SK-MEL-5 (cell line): ENCODE measurements around the gene ELAVL1. TPM values are rescaled to one million over a fixed set of nuclear protein-coding genes. Genes with fewer than 3 reads are reported as not detected.
"Not testable (repeated sequence)": the region's sequence is repeated elsewhere in the genome, so short reads cannot be mapped to it uniquely, and the experiment has no call there.

Experiments
- DNase-seq: peaks from one replicate; pipeline ENCODE4 v3.0.0-alpha.2; 2016; ENCODE audit warnings: low read depth, low spot score
- in situ Hi-C: cut with HindIII; loops from 2 replicates; pipeline ENCODE4 v1.10.0; 2016; ENCODE audit warnings: low sequenced_read_pairs, high pct_unique_total_duplicates, low pct_unique_long_range_greater_than_20kb
- total RNA-seq: library from RNA; depleted of rRNA; stranded (reverse); fragments of >200 nt; shearing (Covaris generic); gene quantifications from 2 replicates; pipeline ENCODE4 v1.2.3, GENCODE V29; 2014

ELAVL1 gene
- total RNA-seq, 1 experiment from 2014 or later: 40.4 TPM

GRCh38 chr19:7921967-7922835, 83.2 kb downstream of the ELAVL1 start:
- in situ Hi-C loops: no loop called here
- no peak for DNase-seq

GRCh38 chr19:7921302-7921966, 84.0 kb downstream of the ELAVL1 start:
- in situ Hi-C loops: no loop called here
- DNase-seq: no peak

- in situ Hi-C loops: no loop called here
- DNase-seq: peak; percentile 93
Observed at GRCh38 chr19:7920519-7921301, 84.7 kb downstream of the ELAVL1 start.

- in situ Hi-C loops: no loop called here
- peak; percentile 88 for DNase-seq
Observed at GRCh38 chr19:7919610-7920518, 85.6 kb downstream of the ELAVL1 start, which contains the start of gene SNAPC2. Gene SNAPC2 (plus strand): TSS chr19:7920338. CDS start chr19:7920367, 29 bp downstream.

GRCh38 chr19:7918615-7919421, 86.6 kb downstream of the ELAVL1 start:
- no peak for DNase-seq
- in situ Hi-C loops: no loop called here

GRCh38 chr19:7918062-7918614, 87.3 kb downstream of the ELAVL1 start:
- in situ Hi-C loops, DNase-seq: not testable (repeated sequence)

GRCh38 chr19:7917267-7918061, 88.0 kb downstream of the ELAVL1 start:
- in situ Hi-C loops: no loop called here
- no peak for DNase-seq

- DNase-seq: no peak
- in situ Hi-C loops: no loop called here
Observed at GRCh38 chr19:7916955-7917266, 88.5 kb downstream of the ELAVL1 start.

- in situ Hi-C loops: no loop called here
- DNase-seq: no peak
Observed at GRCh38 chr19:7916103-7916954, 89.1 kb downstream of the ELAVL1 start.

- DNase-seq: no peak
- in situ Hi-C loops: no loop called here
Observed at GRCh38 chr19:7915250-7916102, 90.0 kb downstream of the ELAVL1 start.

- in situ Hi-C loops: no loop called here
Observed at GRCh38 chr19:7914598-7915045, 90.8 kb downstream of the ELAVL1 start, which contains the start of gene TGFBR3L. Gene TGFBR3L (plus strand): TSS chr19:7914830.

GRCh38 chr19:7914099-7914498, 91.3 kb downstream of the ELAVL1 start:
- DNase-seq: no peak
- in situ Hi-C loops: no loop called here

More at GRCh38 chr19:7914598-7915045, 90.8 kb downstream of the ELAVL1 start, which contains the start of gene TGFBR3L:
- no peak for DNase-seq

- in situ Hi-C loops: no loop called here
- DNase-seq: no peak
Observed at GRCh38 chr19:7913652-7914051, 91.8 kb downstream of the ELAVL1 start.
